C4-2B (cell line): ENCODE results near the gene ARHGAP12.

Experiments
- H3K27ac ChIP-seq: fragments of 450-650 bp; 2 replicates; pipeline ENCODE4 v1.5.1; 2017
- CTCF ChIP-seq: fragments of 450-650 bp; conservative IDR thresholded peaks from 2 replicates; pipeline ENCODE4 v1.5.1; 2017; ENCODE audit warnings: mild to moderate bottlenecking
- ZFX ChIP-seq: fragments of 450-650 bp; IDR thresholded peaks from 2 replicates; pipeline ENCODE4 v1.6.1; 2017

Gene ARHGAP12

DNA sequence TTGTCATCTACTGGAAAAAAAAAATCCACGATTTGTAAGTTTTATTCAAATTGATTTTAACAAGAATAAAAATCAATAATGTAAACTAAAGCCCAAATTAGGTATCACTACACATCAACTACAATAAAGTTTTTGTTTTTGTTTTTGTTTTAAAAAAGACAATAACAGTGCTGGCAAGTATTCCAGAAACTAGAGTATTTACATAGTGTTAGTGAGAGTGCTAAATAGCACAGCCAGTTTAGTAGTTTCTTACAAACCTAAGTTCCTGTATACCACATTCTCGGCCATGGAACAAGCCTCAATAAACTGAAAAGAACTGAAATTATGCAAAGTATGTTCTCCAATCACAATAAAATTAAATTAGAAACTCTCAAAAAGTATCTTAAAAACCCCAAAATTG, 8.1 kb downstream of the ARHGAP12 start:
- no peak overlapping the region for H3K27ac ChIP-seq
- TF ChIP-seq ZFX (no peak), CTCF (no peak)

- H3K27ac ChIP-seq: no peak overlapping the region
- TF ChIP-seq ZFX: no peak
- no peak for TF ChIP-seq CTCF
Observed at GRCh38 chr10:31918671-31919409, 9.8 kb downstream of the ARHGAP12 start.

- no peak for TF ChIP-seq CTCF
- TF ChIP-seq ZFX: no peak
Observed at GRCh38 chr10:31914370-31914769, 14.3 kb downstream of the ARHGAP12 start.

GRCh38 chr10:31912898-31913850, 15.5 kb downstream of the ARHGAP12 start:
- TF ChIP-seq CTCF (no peak), ZFX (no peak)
- H3K27ac ChIP-seq: no peak overlapping the region

More at GRCh38 chr10:31914370-31914769, 14.3 kb downstream of the ARHGAP12 start:
- no peak overlapping the region for H3K27ac ChIP-seq

- TF ChIP-seq CTCF: no peak
- H3K27ac ChIP-seq: no peak overlapping the region
Observed at GRCh38 chr10:31912289-31912688, 16.3 kb downstream of the ARHGAP12 start.

- H3K27ac ChIP-seq: no peak overlapping the region
- TF ChIP-seq CTCF: no peak
- no peak for TF ChIP-seq ZFX
Observed at GRCh38 chr10:31910016-31910415, 18.6 kb downstream of the ARHGAP12 start.

- no peak overlapping the region for H3K27ac ChIP-seq
- TF ChIP-seq CTCF (no peak), ZFX (no peak)
Observed at GRCh38 chr10:31908157-31908556, 20.5 kb downstream of the ARHGAP12 start.
